ENCODE measurements around the gene ZSWIM8. TPM values are rescaled to one million over a fixed set of nuclear protein-coding genes. Genes with fewer than 3 reads are reported as not detected.

Gene ZSWIM8
- total RNA-seq, 1 donor from 2014 or later, result 123 TPM

DNA sequence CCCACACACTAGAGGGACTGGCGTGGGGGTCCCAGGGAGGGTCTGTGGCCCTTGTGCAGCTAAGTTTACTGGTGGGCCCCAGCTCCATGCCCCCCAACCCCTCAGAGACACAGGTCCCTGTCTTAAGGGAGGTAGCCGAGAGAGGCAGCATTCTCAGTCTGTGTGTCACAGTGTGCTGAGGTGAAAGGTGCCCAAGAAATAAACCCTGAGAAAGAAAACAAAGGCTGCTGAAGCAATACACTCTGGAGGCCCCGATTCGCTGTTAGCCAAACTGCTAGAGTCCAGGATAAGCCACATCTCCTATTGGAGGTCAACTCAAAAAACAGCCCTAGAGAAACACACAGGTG is 54.6 kb downstream of the ZSWIM8 start:
- no peak overlapping the region for H3K4me3 ChIP-seq

GRCh38 chr10:73840403-73841060 is 55.1 kb downstream of the ZSWIM8 start:
- intact Hi-C loops (cut with DNase I), result no loop called here
- TF ChIP-seq POLR2A (IDR thresholded peaks at IDR 0.05) (no peak), POLR2AphosphoS5 (IDR thresholded peaks at IDR 0.05; ENCODE audit: insufficient read depth in 1 of 2, low read depth in 1 of 2) (no peak)
- TF ChIP-seq, protein P1, sequence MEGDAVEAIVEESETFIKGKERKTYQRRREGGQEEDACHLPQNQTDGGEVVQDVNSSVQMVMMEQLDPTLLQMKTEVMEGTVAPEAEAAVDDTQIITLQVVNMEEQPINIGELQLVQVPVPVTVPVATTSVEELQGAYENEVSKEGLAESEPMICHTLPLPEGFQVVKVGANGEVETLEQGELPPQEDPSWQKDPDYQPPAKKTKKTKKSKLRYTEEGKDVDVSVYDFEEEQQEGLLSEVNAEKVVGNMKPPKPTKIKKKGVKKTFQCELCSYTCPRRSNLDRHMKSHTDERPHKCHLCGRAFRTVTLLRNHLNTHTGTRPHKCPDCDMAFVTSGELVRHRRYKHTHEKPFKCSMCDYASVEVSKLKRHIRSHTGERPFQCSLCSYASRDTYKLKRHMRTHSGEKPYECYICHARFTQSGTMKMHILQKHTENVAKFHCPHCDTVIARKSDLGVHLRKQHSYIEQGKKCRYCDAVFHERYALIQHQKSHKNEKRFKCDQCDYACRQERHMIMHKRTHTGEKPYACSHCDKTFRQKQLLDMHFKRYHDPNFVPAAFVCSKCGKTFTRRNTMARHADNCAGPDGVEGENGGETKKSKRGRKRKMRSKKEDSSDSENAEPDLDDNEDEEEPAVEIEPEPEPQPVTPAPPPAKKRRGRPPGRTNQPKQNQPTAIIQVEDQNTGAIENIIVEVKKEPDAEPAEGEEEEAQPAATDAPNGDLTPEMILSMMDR (IDR thresholded peaks at IDR 0.05), result no peak
- DNase-seq (ENCODE audit: extremely low spot score in 2 of 2), result no peak
- Histone ChIP-seq H3K9me3 (no peaks in the 10 kb centered on the region), H3K4me1 (no peaks in the 10 kb centered on the region), H3K36me3 (peaks cover 0 to 67% of the 10 kb centered on the region in 2 donors), H3K27ac (no peak overlapping the region), H3K27me3 (no peaks in the 10 kb centered on the region), H3K4me3 (no peak overlapping the region)

More for the DNA sequence above, 54.6 kb downstream of the ZSWIM8 start:
- Histone ChIP-seq H3K36me3 (peaks cover 0 to 65% of the 10 kb centered on the region in 2 donors), H3K4me1 (no peaks in the 10 kb centered on the region), H3K27ac (no peak overlapping the region), H3K9me3 (no peaks in the 10 kb centered on the region), H3K27me3 (no peaks in the 10 kb centered on the region)
- no peak for DNase-seq (ENCODE audit: extremely low spot score in 2 of 2)
- intact Hi-C loops (cut with DNase I), result no loop called here
- TF ChIP-seq POLR2A (IDR thresholded peaks at IDR 0.05) (no peak), POLR2AphosphoS5 (IDR thresholded peaks at IDR 0.05; ENCODE audit: insufficient read depth in 1 of 2, low read depth in 1 of 2) (no peak)
- TF ChIP-seq, protein P1 (IDR thresholded peaks at IDR 0.05), result no peak

DNA sequence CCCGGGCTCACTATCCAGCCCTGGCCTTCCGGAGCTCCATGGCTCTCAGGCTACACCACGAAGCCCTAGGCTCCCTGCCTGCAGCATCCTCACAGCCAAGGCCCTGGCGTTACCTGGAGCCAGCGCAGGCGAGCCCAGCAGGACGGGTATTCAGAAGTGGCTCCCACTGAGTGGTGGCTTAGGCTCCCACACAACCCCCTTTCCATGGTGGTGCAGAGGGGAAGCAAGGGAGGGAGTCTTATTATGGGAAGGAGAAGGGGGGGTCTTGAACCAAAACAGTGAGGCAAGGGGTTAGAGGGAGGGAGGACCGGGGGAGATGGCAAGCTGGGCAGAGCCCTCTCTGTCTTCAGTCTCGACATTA is 55.6 kb downstream of the ZSWIM8 start:
- Histone ChIP-seq H3K27ac (no peak overlapping the region), H3K4me1 (no peaks in the 10 kb centered on the region), H3K36me3 (peaks cover 0 to 72% of the 10 kb centered on the region in 2 donors), H3K9me3 (no peaks in the 10 kb centered on the region), H3K27me3 (no peaks in the 10 kb centered on the region), H3K4me3 (no peak overlapping the region)
- DNase-seq (ENCODE audit: extremely low spot score in 2 of 2), result no peak
- TF ChIP-seq, protein P1 (IDR thresholded peaks at IDR 0.05), result no peak
- TF ChIP-seq POLR2A (IDR thresholded peaks at IDR 0.05) (no peak), POLR2AphosphoS5 (IDR thresholded peaks at IDR 0.05; ENCODE audit: insufficient read depth in 1 of 2, low read depth in 1 of 2) (no peak)
- intact Hi-C loops (cut with DNase I), result no loop called here

GRCh38 chr10:73841526-73842285 is 56.3 kb downstream of the ZSWIM8 start:
- H3K4me1 ChIP-seq, result no peaks in the 10 kb centered on the region
- H3K4me3 ChIP-seq, result no peak overlapping the region
- TF ChIP-seq POLR2AphosphoS5 (IDR thresholded peaks at IDR 0.05; ENCODE audit: insufficient read depth in 1 of 2, low read depth in 1 of 2) (no peak), POLR2A (IDR thresholded peaks at IDR 0.05) (no peak)
- TF ChIP-seq, protein P1 (IDR thresholded peaks at IDR 0.05), result no peak
- H3K27ac ChIP-seq, result no peak overlapping the region
- no peaks in the 10 kb centered on the region for H3K9me3 ChIP-seq
- intact Hi-C loops (cut with DNase I), result no loop called here
- peaks cover 0 to 73% of the 10 kb centered on the region in 2 donors for H3K36me3 ChIP-seq
- H3K27me3 ChIP-seq, result no peaks in the 10 kb centered on the region
- no peak for DNase-seq (ENCODE audit: extremely low spot score in 2 of 2)

GRCh38 chr10:73842349-73842748 is 56.9 kb downstream of the ZSWIM8 start:
- H3K36me3 ChIP-seq, result peaks cover 0 to 74% of the 10 kb centered on the region in 2 donors
- TF ChIP-seq, protein P1 (IDR thresholded peaks at IDR 0.05), result no peak
- no peak for TF ChIP-seq POLR2A (IDR thresholded peaks at IDR 0.05)
- TF ChIP-seq POLR2AphosphoS5 (IDR thresholded peaks at IDR 0.05; ENCODE audit: insufficient read depth in 1 of 2, low read depth in 1 of 2), result no peak
- no peak overlapping the region for H3K4me3 ChIP-seq
- no peak overlapping the region for H3K27ac ChIP-seq
- H3K27me3 ChIP-seq, result no peaks in the 10 kb centered on the region
- DNase-seq (ENCODE audit: extremely low spot score in 2 of 2), result no peak
- intact Hi-C loops (cut with DNase I), result no loop called here
- no peaks in the 10 kb centered on the region for H3K9me3 ChIP-seq
- no peaks in the 10 kb centered on the region for H3K4me1 ChIP-seq
